ENCODE results near the gene ZNF615.
"Not testable (repeated sequence)": the region's sequence is repeated elsewhere in the genome, so short reads cannot be mapped to it uniquely, and the experiment has no call there.

ZNF615 gene

GRCh38 chr19:51980926-51981325 is 27.1 kb downstream of the ZNF615 start:
- DNase-seq (ENCODE audit: low read depth in 2 of 3, low spot score in 1 of 3): not testable (repeated sequence)

GRCh38 chr19:51980116-51980736 is 27.8 kb downstream of the ZNF615 start:
- DNase-seq (ENCODE audit: low read depth in 2 of 3, low spot score in 1 of 3): no peak

- no peak for DNase-seq (ENCODE audit: low read depth in 2 of 3, low spot score in 1 of 3)
Observed at GRCh38 chr19:51978882-51979281, 29.1 kb downstream of the ZNF615 start.

GRCh38 chr19:51977346-51977745 is 30.7 kb downstream of the ZNF615 start:
- DNase-seq (ENCODE audit: low read depth in 2 of 3, low spot score in 1 of 3): no peak

- DNase-seq (ENCODE audit: low read depth in 2 of 3, low spot score in 1 of 3): no peak
Observed at GRCh38 chr19:51976852-51977251, 31.2 kb downstream of the ZNF615 start.

- DNase-seq (ENCODE audit: low read depth in 2 of 3, low spot score in 1 of 3): not testable (repeated sequence)
Observed at GRCh38 chr19:51975787-51976186, 32.2 kb downstream of the ZNF615 start.

- DNase-seq (ENCODE audit: low read depth in 2 of 3, low spot score in 1 of 3): no peak
Observed at GRCh38 chr19:51971624-51972023, 36.4 kb downstream of the ZNF615 start.

GRCh38 chr19:51970718-51971117 is 37.3 kb downstream of the ZNF615 start:
- no peak for DNase-seq (ENCODE audit: low read depth in 2 of 3, low spot score in 1 of 3)

- no peak for DNase-seq (ENCODE audit: low read depth in 2 of 3, low spot score in 1 of 3)
Observed at GRCh38 chr19:51965583-51965982, 42.4 kb downstream of the ZNF615 start.

GRCh38 chr19:51960621-51961233 is 47.3 kb downstream of the ZNF615 start:
- DNase-seq (ENCODE audit: low read depth in 2 of 3, low spot score in 1 of 3): not testable (repeated sequence)

GRCh38 chr19:51959791-51960190 is 48.2 kb downstream of the ZNF615 start:
- no peak for DNase-seq (ENCODE audit: low read depth in 2 of 3, low spot score in 1 of 3)

- not testable (repeated sequence) for DNase-seq (ENCODE audit: low read depth in 2 of 3, low spot score in 1 of 3)
Observed at GRCh38 chr19:51957846-51958245, 50.2 kb downstream of the ZNF615 start.

- DNase-seq (ENCODE audit: low read depth in 2 of 3, low spot score in 1 of 3): no peak
Observed at GRCh38 chr19:51948975-51949374, 59.0 kb downstream of the ZNF615 start.

GRCh38 chr19:51946602-51947001 is 61.4 kb downstream of the ZNF615 start:
- DNase-seq (ENCODE audit: low read depth in 2 of 3, low spot score in 1 of 3): no peak

GRCh38 chr19:51944798-51945552 is 63.0 kb downstream of the ZNF615 start:
- DNase-seq (ENCODE audit: low read depth in 2 of 3, low spot score in 1 of 3): no peak
